Fibroblast of lung (primary cell): ENCODE measurements around the gene JAK1. TPM values are rescaled to one million over a fixed set of nuclear protein-coding genes. Genes with fewer than 3 reads are reported as not detected.

ENCODE experiments used
- DNase-seq, 2 donors: peaks; one replicate each; pipeline versions ENCODE4 v3.0.0 to v3.0.0-alpha.2; 2010; ENCODE audit warnings: low read depth in 2 of 2
- H2AFZ ChIP-seq: 2 replicates; pipeline ENCODE4 v1.5.1; 2012; ENCODE audit warnings: low read length, control low read depth, inconsistent platforms
- H3K27ac ChIP-seq: 2 replicates; pipeline ENCODE4 v1.5.1; 2011; ENCODE audit warnings: low read length, control low read depth; ENCODE audit not compliant: insufficient read depth
- H3K27me3 ChIP-seq: 2 replicates; pipeline ENCODE4 v1.5.1; 2011; ENCODE audit warnings: mild to moderate bottlenecking, low read length; ENCODE audit not compliant: control insufficient read depth, insufficient read depth
- H3K36me3 ChIP-seq: 2 replicates; pipeline ENCODE4 v1.5.1; 2011; ENCODE audit warnings: low read length; ENCODE audit not compliant: control insufficient read depth, insufficient read depth
- H3K4me1 ChIP-seq: 2 replicates; pipeline ENCODE4 v1.5.1; 2011; ENCODE audit warnings: low read length; ENCODE audit not compliant: control insufficient read depth, insufficient read depth; ENCODE audit errors: extremely low read depth
- H3K4me2 ChIP-seq: 2 replicates; pipeline ENCODE4 v1.5.1; 2011; ENCODE audit warnings: low read length, control low read depth; ENCODE audit not compliant: insufficient read depth; ENCODE audit errors: extremely low read depth
- H3K4me3 ChIP-seq, 4 experiments: fragments of 200-600 bp in 1 of 4; sonication (generic) in 1 of 4; replicated peaks in 1 of 4; 2 replicates each; pipeline ENCODE4 v1.5.1; 2011 to 2016; ENCODE audit warnings: low read length in 4 of 4, low read depth in 3 of 4, mild to moderate bottlenecking in 3 of 4, control low read depth in 2 of 4, inconsistent platforms in 1 of 4, mixed read lengths in 1 of 4; ENCODE audit not compliant: insufficient read depth in 1 of 4; ENCODE audit errors: control extremely low read depth in 1 of 4
- H3K79me2 ChIP-seq: 2 replicates; pipeline ENCODE4 v1.5.1; 2012; ENCODE audit warnings: mild to moderate bottlenecking, low read length, inconsistent platforms; ENCODE audit not compliant: control insufficient read depth, insufficient read depth
- H3K9ac ChIP-seq: 2 replicates; pipeline ENCODE4 v1.5.1; 2011; ENCODE audit warnings: mild to moderate bottlenecking, low read length, control low read depth; ENCODE audit not compliant: insufficient read depth
- H3K9me3 ChIP-seq: 2 replicates; pipeline ENCODE4 v1.5.1; 2012; ENCODE audit warnings: low read depth, low read length; ENCODE audit not compliant: control insufficient read depth, insufficient read depth
- H4K20me1 ChIP-seq: 2 replicates; pipeline ENCODE4 v1.5.1; 2011; ENCODE audit warnings: low read length; ENCODE audit not compliant: control insufficient read depth, insufficient read depth; ENCODE audit errors: extremely low read depth
- EZH2 ChIP-seq: IDR thresholded peaks from 2 replicates; pipeline ENCODE4 v1.5.1; 2012; ENCODE audit warnings: low read length, control low read depth, mild to moderate bottlenecking; ENCODE audit errors: missing control alignments
- polyA plus RNA-seq, 2 donors: library from polyadenylated mRNA; depleted of rRNA in 1 of 2; stranded (reverse) in 1 of 2; unstranded in 1 of 2; fragments of >200 nt; gene quantifications; 2 replicates each; pipeline ENCODE4 v1.2.1, GENCODE V29; 2011 to 2012; ENCODE audit warnings: missing spikeins in 1 of 2
- total RNA-seq: library from RNA; depleted of rRNA; stranded (reverse); fragments of >200 nt; gene quantifications from 2 replicates; pipeline ENCODE4 v1.2.1, GENCODE V29; 2014
- TF ChIP-seq, protein P1 (sequence below), 2 donors: IDR thresholded peaks in 1 of 2; conservative IDR thresholded peaks in 1 of 2; 1 replicate in 1 of 2; 2 replicates in 1 of 2; pipeline ENCODE4 v1.5.1; 2011 to 2012; ENCODE audit warnings: low read length in 2 of 2, control low read depth in 1 of 2, inconsistent platforms in 1 of 2, low read depth in 1 of 2, mild to moderate bottlenecking in 1 of 2

The JAK1 gene
- total and polyA plus RNA-seq, 2 donors (not counting 1 experiment from before 2014, with no cell fraction given) = 144 to 152 TPM

DNA sequence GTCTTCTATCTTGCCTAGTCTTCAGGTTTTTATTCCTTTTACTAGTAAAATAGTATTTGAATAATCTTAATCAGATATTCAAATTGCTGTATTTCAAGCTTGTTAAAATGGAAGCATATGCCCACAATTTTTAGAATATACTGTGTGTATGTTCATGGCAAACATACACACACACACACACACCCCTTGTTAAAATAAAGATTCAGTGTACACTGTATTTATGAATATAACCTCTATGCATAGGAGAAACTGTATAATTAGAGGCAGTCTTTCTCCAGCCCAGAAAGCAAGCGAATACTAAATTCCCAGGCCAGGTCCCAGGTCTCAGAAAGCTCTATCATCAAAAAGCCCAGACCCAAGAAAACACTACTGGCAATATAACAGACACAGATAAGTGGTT lies 57.8 kb downstream of the JAK1 start:
- H3K36me3 ChIP-seq = no peaks in the 10 kb centered on the region
- H3K9me3 ChIP-seq = no peaks in the 10 kb centered on the region
- DNase-seq = no peak
- no peaks in the 10 kb centered on the region for H3K27me3 ChIP-seq
- no peak overlapping the region for H3K27ac ChIP-seq
- H2AFZ ChIP-seq = no peak overlapping the region
- no peaks in the 10 kb centered on the region for H3K4me1 ChIP-seq
- no peak overlapping the region for H3K4me3 ChIP-seq
- no peak overlapping the region for H3K4me2 ChIP-seq
- H3K79me2 ChIP-seq = peaks cover 39% of the 10 kb centered on the region
- TF ChIP-seq, protein P1, sequence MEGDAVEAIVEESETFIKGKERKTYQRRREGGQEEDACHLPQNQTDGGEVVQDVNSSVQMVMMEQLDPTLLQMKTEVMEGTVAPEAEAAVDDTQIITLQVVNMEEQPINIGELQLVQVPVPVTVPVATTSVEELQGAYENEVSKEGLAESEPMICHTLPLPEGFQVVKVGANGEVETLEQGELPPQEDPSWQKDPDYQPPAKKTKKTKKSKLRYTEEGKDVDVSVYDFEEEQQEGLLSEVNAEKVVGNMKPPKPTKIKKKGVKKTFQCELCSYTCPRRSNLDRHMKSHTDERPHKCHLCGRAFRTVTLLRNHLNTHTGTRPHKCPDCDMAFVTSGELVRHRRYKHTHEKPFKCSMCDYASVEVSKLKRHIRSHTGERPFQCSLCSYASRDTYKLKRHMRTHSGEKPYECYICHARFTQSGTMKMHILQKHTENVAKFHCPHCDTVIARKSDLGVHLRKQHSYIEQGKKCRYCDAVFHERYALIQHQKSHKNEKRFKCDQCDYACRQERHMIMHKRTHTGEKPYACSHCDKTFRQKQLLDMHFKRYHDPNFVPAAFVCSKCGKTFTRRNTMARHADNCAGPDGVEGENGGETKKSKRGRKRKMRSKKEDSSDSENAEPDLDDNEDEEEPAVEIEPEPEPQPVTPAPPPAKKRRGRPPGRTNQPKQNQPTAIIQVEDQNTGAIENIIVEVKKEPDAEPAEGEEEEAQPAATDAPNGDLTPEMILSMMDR (conservative IDR thresholded peaks at IDR 0.05 in 1 of 2, IDR thresholded peaks at IDR 0.05 in 1 of 2; ENCODE audit: low read depth in 1 of 2, low read length in 2 of 2) = no peak
- no peak for TF ChIP-seq EZH2
- no peak overlapping the region for H3K9ac ChIP-seq
- no peaks in the 10 kb centered on the region for H4K20me1 ChIP-seq

DNA sequence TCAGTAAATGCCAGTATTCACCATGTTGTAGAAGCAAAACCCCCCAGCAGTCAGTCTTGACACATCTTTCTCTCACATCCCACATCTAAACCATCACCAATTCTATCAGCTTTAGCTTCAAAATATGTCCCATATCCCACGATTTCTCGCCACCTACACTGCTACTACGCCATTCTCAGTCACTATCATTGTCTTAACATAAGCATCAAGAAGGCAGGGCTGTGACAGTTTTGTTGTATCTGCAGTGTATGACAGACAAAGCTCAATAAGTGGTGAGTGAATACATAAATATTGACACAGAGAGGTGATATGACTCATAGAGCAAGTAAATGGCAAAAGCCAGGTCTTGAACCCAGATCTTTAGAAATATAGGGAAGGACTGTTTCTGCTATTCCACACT lies 59.9 kb downstream of the JAK1 start:
- no peak for TF ChIP-seq EZH2
- TF ChIP-seq, protein P1 (conservative IDR thresholded peaks at IDR 0.05 in 1 of 2, IDR thresholded peaks at IDR 0.05 in 1 of 2; ENCODE audit: low read depth in 1 of 2, low read length in 2 of 2) = no peak
- Histone ChIP-seq H3K4me2 (no peak overlapping the region), H3K27me3 (no peaks in the 10 kb centered on the region), H3K4me1 (no peaks in the 10 kb centered on the region), H3K9me3 (no peaks in the 10 kb centered on the region), H2AFZ (no peak overlapping the region), H3K9ac (no peak overlapping the region), H3K27ac (no peak overlapping the region), H3K4me3 (no peak overlapping the region), H3K36me3 (no peaks in the 10 kb centered on the region), H3K79me2 (peaks cover 36% of the 10 kb centered on the region), H4K20me1 (no peaks in the 10 kb centered on the region)
- DNase-seq = no peak

GRCh38 chr1:64903593-64903992 lies 62.8 kb downstream of the JAK1 start:
- H3K27ac ChIP-seq = no peak overlapping the region
- no peaks in the 10 kb centered on the region for H3K36me3 ChIP-seq
- TF ChIP-seq EZH2 = no peak
- TF ChIP-seq, protein P1 (conservative IDR thresholded peaks at IDR 0.05 in 1 of 2, IDR thresholded peaks at IDR 0.05 in 1 of 2; ENCODE audit: low read depth in 1 of 2, low read length in 2 of 2) = no peak
- H3K27me3 ChIP-seq = no peaks in the 10 kb centered on the region
- H3K79me2 ChIP-seq = peaks cover 36% of the 10 kb centered on the region
- H3K9ac ChIP-seq = no peak overlapping the region
- no peaks in the 10 kb centered on the region for H3K9me3 ChIP-seq
- H3K4me2 ChIP-seq = no peak overlapping the region
- no peak overlapping the region for H2AFZ ChIP-seq
- peaks cover 2% of the 10 kb centered on the region for H3K4me1 ChIP-seq
- H4K20me1 ChIP-seq = peaks cover 2% of the 10 kb centered on the region
- no peak overlapping the region for H3K4me3 ChIP-seq
- DNase-seq = no peak
